GM18951 (cell line): Measurements from ENCODE around the gene PAPSS1.

Experiments used
- POLR2A ChIP-seq: IDR thresholded peaks from 4 replicates; pipeline ENCODE4 v1.6.1; 2011; ENCODE audit warnings: mild to moderate bottlenecking; ENCODE audit not compliant: insufficient read length, insufficient read depth; ENCODE audit errors: extremely low read depth
- in situ Hi-C: fragments of 300-500 bp; cut with MboI; formaldehyde crosslinking; loops from one replicate; pipeline ENCODE4 v1.12.0; 2022; ENCODE audit warnings: low sequenced_read_pairs, mixed read lengths, inconsistent platforms; ENCODE audit not compliant: unreplicated experiment

PAPSS1 gene

DNA sequence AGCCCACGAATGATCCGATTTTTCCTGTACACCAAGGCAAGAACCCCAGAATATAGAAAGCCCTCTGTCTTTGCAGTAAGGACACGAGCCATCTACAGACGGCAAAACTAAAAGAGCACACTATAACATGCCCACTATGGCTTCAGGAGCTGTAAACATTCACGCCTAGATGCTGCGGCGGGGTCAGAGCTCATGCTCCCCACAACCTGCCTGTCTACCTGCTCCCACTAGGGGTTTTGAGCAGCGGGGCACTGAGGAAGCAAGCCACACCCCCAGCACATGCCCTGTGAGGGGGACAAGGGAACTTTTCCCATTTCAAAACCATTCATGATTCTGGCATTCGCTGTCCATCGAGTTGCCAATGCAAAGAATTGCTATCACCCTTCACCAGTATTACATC, 144.8 kb downstream of the PAPSS1 start:
- no peak for TF ChIP-seq POLR2A
- in situ Hi-C loops: no loop called here

DNA sequence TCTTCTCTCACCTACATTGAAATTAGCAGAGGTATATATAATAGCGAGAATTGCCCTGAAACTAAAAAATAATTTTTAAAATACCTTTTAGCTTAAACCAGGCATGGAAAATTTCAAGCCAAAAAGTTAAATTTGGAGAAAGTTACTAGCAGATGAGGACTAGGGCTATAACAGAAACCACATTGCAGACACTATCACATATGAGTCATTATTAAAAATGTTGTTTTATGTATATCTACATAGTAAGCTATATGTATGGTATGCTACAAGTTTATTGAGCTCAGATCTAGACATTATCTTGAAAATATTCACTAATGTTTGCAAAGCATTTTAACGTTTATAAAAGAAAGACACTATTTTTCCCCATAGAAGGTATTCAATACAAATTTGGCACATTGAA, 147.8 kb downstream of the PAPSS1 start:
- TF ChIP-seq POLR2A: no peak
- in situ Hi-C loops: no loop called here

DNA sequence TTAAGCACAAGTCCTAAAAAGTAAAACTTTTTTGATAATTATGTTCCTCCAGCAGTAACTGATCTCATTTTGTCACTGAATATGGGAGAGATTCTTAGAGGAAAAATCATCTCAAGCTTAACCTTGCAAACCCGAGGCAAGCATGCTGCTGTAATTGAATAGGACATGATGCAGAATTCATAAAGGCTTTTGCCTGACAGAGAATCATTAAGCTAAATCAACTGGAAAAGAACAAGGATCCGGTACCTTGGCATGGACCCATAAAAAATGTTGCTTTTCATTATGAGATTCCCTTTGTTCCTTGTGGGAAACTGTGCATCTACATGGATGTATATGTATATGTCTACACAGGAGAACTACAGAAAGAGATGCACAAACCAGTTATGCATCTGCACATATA, 149.1 kb downstream of the PAPSS1 start:
- TF ChIP-seq POLR2A: no peak
- in situ Hi-C loops: no loop called here

DNA sequence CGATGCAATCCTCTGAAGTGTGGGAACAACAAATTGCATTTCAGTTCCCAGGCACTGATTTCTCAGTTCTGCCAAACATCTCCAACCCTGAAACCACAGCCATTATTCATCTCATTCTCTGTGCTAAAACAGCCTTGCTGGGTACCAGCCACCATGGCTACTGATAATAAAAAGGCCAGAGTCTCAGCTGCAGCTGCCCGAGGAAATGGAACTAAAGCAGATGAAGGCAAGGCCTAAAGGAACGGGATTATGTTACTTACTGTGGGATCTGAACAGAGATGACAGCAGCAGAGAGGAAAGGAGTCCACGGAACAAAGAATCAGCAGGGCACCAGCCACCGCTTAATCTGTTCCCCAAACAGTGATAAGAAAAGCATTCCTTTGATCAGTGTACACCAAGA, 155.7 kb downstream of the PAPSS1 start:
- TF ChIP-seq POLR2A: no peak
- in situ Hi-C loops: no loop called here
